Activated CD4-positive, alpha-beta T cell treated with anti-CD3 and anti-CD28 coated beads for 4 hours (primary cell): ENCODE data around the gene NFKBIL1.
"Not testable (repeated sequence)": the region's sequence is repeated elsewhere in the genome, so short reads cannot be mapped to it uniquely, and the experiment has no call there.

Experiments used
- DNase-seq, 2 donors: peaks; one replicate each; pipeline ENCODE4 v3.0.0-alpha.2; 2020

NFKBIL1 gene

DNA sequence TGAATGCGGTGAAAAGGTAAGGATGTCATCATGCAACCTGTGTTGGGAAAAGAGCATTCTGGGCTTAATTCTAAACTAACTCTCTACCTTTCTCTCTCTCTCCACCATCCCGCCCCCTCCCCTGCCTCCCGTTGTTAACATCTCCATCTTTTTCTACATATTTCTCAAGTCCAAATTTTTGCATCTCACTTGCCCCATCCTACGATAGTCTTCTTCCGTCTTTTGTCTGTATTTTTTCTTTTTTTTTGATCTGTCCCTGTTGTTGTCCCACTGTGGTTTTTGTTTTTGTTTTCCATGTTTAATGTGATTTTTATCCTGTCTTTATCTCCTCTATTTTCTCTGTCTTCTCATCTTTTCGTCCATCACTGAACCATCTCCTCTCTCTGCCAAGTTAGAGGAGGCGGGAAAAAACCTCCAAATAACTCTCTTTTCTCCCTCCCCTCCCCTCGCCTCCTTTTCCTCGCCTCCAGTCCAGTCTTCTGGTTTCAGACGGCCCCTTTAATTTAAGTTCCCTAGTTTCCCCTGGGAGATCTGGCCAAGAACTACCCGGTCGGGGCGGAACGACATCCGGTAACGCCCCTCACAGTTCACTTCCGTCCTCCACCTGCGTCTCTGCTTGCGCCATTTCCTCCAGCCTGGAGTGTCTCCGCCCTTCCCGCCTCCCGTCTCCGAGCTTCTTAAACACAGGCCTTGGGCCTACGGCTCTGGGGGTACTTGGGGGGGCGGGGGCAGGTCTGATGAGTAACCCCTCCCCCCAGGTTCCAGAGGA, at the start of gene NFKBIL1:
NFKBIL1 (plus strand) TSS at position 651 of the 769 bp plus-strand sequence; CDS start at position 738, 87 bp downstream.
- peak; percentile 86 to 89 for DNase-seq

- no peak for DNase-seq
Measured at GRCh38 chr6:31498748-31499147, 48.7 kb upstream of the NFKBIL1 start.

- DNase-seq, result not testable (repeated sequence)
Measured at GRCh38 chr6:31499648-31500047, 47.8 kb upstream of the NFKBIL1 start.

DNA sequence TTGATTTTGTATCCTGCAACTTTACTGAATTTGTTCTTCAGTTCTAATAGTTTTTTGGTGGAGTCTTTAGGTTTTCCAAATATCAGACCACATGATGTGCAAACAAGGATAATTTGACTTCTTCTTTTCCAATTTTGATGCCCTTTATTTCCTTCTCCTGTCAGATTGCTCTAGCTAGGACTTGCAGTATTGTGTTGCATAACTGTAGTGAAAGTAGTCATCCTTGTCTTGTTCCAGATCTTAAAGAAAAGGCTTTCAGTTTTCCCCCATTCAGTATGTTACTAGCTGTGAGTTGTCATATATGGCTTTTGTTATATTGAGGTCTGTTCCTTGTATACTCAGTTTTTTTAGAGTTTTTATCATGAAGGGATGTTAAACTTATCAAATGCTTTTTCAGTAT, 44.8 kb upstream of the NFKBIL1 start:
- DNase-seq, result no peak

GRCh38 chr6:31509036-31509435, 38.4 kb upstream of the NFKBIL1 start:
- DNase-seq, result not testable (repeated sequence)

DNA sequence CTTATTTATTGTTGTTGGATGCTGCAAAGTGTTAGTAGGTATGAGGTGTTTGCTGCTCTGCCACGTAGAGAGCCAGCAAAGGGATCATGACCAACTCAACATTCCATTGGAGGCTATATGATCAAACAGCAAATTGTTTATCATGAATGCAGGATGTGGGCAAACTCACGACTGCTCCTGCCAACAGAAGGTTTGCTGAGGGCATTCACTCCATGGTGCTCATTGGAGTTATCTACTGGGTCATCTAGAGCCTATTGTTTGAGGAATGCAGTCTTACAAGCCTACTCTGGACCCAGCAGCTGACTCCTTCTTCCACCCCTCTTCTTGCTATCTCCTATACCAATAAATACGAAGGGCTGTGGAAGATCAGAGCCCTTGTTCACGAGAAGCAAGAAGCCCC, 37.4 kb upstream of the NFKBIL1 start:
- DNase-seq, result no peak

DNA sequence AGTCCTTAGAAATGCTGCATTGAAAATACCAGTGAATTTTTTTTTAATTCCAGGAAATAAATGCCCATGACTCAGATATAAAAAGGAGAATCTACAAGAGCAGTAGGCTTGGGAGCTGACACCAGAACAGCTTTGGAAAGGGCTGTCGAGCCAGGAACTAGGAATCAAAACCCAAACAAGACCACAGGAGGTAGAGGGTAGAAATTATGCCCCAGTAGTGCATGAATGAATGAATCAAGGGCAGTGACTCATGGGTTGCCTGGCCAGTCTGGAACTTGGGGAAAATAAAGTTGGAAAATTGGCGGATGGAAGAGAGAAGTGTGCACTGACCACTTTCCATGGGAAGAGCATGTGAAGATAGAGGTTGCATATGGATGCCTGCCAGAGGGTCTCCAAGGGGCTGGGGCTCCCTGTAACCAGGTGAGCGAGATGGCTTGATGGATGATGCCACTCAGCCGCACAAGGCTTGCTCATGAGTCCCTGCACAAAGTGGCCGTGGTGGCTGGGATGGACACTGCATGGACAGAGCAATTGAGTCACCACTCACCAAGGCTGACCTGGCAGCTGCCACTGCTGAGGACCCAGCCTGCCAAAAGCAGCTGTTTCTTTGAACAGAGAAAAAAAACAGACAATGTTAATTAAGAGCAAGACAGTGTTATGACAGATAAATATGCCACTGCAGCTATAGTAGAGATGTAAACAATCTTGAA, 33.8 kb upstream of the NFKBIL1 start:
- no peak for DNase-seq

DNA sequence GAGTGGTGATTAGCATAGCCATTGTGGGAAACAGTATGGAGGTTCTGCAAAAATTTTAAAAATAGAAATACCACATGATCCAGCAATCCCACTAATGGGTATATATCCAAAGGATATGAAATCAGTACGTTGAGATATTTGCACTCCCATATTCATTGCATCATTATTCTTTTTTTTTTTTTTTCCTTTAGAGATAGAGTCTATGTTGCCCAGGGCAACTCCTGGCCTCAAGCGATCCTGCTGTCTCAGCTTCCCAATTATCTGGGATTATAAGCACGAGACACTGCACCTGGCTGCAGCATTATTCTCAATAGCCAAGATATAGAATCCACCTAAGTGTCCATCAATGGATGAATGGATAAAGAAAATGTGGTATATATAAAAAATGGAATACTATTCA, 25.6 kb upstream of the NFKBIL1 start:
- DNase-seq, result no peak

DNA sequence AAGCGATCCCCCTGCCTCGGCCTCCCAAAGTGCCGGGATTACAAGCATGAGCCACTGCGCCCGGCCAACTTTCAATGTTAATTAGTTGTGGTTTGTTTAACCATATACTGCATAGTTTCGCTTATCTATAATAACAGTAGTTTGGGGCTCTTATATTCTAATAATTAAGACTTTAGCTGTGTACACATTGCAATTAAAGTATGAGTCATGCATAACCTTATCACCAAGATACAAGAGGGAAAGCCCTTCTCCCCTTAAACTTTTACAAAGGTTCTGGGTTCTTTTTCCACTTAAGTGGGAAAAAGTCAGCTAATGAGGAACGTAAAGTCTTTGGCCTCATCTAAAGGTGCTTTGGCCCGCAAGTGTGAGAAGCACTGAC, 21.9 kb upstream of the NFKBIL1 start:
- DNase-seq, result no peak

GRCh38 chr6:31525932-31526591, 21.3 kb upstream of the NFKBIL1 start:
- DNase-seq, result no peak

DNA sequence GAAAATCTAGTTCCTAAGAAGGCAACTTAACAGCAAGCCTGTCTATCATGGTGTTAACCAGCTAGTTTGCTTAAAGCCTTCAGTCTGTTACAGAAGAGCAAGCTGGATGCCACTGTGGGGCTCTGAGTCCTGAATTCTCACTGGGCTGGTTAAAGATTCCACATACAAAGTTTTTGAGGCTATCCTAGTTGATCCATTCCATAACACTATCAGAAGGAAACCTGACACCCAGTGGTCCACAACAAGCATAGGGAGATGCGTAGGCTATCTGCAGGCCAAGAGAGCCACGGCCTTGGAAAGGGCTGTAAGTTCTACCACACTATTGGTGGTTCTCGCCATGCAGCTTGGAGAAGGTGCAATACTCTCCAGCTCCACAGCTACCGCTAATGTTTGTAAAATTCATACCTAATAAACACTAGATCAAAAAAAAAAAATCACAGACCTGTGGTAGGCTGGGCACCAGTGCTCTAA, 19.1 kb upstream of the NFKBIL1 start:
- DNase-seq, result no peak

GRCh38 chr6:31528821-31529328, 18.5 kb upstream of the NFKBIL1 start, which contains the start of gene MCCD1:
Gene MCCD1 (plus strand): TSS chr6:31528962. CDS start chr6:31529015, 53 bp downstream.
- DNase-seq, result no peak

DNA sequence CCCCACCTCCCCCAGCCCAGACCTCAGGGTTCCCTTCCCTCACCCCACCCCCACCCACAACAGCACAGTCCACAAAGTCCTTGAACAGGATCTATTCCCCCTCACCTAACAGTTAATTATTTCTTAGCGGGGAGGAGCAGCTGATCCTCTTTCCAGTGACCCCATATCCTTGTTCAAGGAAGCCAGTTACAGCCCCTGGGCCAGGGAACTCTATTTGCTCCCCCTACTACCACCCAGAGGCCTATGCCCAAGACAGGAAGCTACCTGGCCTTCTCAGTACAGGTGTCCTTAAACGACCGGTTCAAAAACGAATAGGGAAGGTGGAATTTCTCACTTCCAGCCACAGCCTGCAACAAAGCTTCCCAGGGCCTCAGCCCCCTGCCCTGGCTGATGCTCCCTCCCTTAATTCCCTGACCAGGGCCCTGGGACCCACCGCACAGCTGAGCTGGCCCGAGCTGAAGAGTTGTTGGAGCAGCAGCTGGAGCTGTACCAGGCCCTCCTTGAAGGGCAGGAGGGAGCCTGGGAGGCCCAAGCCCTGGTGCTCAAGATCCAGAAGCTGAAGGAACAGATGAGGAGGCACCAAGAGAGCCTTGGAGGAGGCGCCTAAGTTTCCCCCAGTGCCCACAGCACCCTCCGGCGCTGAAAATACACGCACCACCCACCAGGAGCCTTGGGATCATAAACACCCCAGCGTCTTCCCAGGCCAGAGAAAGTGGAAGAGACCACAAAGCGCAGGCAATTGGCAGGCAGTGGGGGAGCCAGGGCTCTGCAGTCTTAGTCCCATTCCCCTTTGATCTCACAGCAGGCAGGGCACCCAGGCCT, 17.9 kb upstream of the NFKBIL1 start:
- DNase-seq, result no peak

DNA sequence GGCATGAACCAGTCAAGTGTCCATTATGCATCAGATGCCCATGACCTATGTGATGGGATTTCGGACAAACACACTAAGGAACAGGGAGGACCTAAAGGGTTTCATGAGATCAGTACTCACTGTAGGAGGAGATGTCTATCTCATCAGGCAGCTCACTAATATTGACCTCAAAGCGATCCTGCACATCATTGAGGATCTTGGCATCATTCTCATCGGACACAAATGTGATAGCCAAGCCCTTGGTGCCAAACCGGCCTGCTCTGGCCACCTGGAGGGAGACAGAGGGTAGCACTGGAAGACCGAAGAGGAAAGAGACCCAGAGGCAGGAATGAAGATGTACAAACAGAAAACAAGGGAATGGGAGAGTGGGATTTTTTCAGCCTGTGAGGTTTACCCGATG, 16.7 kb upstream of the NFKBIL1 start:
- no peak for DNase-seq

- no peak for DNase-seq
Measured at GRCh38 chr6:31531162-31531561, 16.2 kb upstream of the NFKBIL1 start.

- no peak for DNase-seq
Measured at GRCh38 chr6:31531771-31532643, 15.4 kb upstream of the NFKBIL1 start.

- DNase-seq, result no peak
Measured at GRCh38 chr6:31532644-31533454, 14.6 kb upstream of the NFKBIL1 start.

- DNase-seq, result no peak
Measured at GRCh38 chr6:31533455-31533841, 14.0 kb upstream of the NFKBIL1 start.

- DNase-seq, result no peak
Measured at GRCh38 chr6:31534011-31534410, 13.4 kb upstream of the NFKBIL1 start.

- DNase-seq, result no peak
Measured at GRCh38 chr6:31534521-31535040, 12.8 kb upstream of the NFKBIL1 start.
